IPS-11a (cell line): ENCODE data around the gene RNF40.

Experiments
- H3K4me3 ChIP-seq: one replicate; pipeline ENCODE4 v1.5.1; 2013; ENCODE audit warnings: low read depth, low read length, control low read depth

RNF40 gene

DNA sequence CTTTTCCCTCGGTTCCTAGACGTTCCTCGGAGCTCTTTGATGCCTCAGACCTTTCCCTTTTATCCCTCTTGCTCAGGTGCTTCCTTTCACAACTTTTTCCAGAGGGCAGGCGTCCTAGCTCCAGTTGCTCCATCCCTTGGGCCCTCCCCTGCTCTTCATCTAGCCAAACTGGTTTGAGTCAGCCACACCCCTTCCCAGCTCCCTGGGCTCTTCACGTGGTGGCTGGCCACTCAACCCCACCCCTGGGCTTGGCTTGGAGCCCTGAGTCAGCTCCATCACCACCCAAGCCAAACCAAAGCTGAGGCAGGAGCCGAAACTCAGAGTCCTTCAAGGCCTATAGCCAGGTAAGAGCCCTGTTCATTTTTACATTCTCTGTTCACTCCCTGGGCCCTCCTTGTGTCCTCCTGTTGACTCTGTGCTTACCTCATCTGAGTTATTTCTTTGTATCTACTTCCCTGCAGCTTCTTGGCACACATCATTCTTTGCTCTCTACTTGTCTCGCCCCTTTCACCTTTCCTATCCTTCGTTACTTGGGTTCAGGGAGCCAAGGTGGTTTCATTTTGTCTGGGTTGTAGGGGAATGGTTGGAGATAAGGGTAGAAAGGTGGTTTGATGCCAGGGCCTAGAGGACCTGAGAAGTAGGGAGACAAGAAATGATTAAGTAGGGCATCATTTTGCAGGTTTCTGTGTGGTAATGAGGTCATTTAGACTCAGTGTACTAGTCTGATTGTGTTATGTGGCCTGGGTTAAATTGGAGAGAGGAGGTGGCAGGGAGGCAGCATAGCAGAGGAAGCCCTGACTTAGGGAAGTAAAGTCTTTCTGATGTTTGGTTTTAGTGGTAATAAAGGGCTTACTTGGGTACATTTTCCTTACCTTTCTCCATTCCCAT, 21.5 kb upstream of the RNF40 start:
- H3K4me3 ChIP-seq: no peak overlapping the region

- no peak overlapping the region for H3K4me3 ChIP-seq
Observed at GRCh38 chr16:30741461-30741914, 20.6 kb upstream of the RNF40 start.

- H3K4me3 ChIP-seq: no peak overlapping the region
Observed at GRCh38 chr16:30743716-30744115, 18.4 kb upstream of the RNF40 start.

GRCh38 chr16:30744183-30744582, 17.9 kb upstream of the RNF40 start:
- H3K4me3 ChIP-seq: no peak overlapping the region

- H3K4me3 ChIP-seq: no peak overlapping the region
Observed at GRCh38 chr16:30745082-30745481, 17.0 kb upstream of the RNF40 start.

GRCh38 chr16:30746638-30747175, 15.4 kb upstream of the RNF40 start:
- no peak overlapping the region for H3K4me3 ChIP-seq

DNA sequence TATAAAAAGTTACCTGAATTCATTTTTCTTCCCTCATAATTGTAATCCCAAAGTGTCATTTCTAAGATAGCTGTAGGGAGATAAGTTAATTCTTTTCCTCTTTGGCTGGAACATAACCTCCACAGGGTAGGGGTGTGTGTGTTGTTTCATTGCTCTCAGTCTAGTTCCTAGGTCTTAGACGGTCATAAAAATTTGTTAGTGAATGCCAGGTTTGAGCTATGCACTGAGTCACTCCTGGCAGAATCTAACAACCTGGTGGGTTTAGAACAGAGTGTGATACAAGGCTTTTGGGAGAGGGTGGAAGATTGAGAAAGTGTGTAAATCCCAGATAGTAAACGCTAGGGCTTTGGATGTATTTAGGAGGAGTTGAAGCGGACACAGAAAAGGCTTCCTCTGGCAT, 14.8 kb upstream of the RNF40 start:
- peak overlapping the region; percentile 33 for H3K4me3 ChIP-seq

DNA sequence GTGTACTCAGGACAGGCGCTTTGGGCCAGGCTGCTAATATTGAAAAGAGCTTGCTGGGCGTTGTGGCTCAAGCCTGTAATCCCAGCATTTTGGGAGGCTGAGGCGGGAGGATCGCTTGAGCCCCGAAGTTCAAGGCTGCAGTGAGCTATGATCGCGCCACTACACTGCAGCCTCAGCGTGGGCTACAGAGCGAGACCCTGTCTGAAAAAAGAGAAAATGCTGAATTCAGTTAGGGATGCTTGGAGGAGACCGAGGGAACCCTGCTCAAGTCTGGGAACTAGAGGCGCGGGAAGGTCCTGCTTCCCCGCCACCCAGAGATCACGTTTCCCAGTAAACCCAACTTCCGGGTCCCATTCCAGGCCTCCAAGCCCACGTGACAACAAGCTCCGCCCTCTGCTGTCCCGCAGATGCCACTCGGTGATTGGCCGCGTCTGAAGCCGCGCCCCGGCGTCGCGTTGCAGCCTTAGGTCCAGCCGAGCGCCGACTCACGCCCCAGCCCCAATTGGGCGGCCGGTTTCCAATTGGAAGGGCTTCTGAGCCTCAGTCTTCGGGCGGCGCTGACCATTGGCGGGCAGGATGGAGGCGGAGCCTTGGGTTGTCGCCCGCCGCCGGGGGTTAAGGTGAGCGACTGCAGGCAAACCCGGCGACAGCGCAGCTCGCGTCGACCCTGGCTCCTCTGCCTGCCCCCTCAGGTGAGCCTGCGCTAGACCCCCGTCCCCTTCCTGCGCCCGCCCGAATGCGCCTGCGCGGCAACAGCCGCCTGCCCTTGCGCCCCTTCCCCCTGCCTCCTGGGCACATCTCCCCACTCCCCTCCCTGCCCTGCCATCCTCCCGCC, 14.1 kb upstream of the RNF40 start, which contains the start of gene PHKG2:
Gene PHKG2, plus strand, starts transcription at position 627 of the 835 bp plus-strand sequence. CDS start 396 bp downstream, outside the sequence.
- peak within 1 kb of the TSS; percentile 67 for H3K4me3 ChIP-seq

GRCh38 chr16:30748634-30749445, 13.3 kb upstream of the RNF40 start:
- H3K4me3 ChIP-seq: peak overlapping the region; percentile 67

DNA sequence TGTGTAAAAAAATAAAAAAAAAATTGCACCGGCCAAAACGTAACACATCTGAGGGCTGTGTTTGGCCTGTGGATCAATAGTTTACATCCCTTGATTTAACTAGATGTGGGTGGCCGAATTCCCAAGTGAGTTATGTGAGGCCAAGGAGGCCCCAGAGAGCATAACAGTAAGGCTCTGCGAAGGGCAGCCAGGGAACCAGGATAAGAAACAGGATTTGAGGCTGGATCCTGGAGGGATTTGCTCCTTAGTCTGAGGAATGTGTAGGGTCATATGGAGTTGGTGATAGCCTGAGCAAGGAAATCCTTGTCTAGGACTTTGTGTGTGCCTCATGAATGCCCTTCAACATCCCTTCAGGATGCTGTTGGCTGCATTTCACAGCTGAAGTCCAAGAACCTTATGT, 11.9 kb upstream of the RNF40 start:
- no peak overlapping the region for H3K4me3 ChIP-seq

DNA sequence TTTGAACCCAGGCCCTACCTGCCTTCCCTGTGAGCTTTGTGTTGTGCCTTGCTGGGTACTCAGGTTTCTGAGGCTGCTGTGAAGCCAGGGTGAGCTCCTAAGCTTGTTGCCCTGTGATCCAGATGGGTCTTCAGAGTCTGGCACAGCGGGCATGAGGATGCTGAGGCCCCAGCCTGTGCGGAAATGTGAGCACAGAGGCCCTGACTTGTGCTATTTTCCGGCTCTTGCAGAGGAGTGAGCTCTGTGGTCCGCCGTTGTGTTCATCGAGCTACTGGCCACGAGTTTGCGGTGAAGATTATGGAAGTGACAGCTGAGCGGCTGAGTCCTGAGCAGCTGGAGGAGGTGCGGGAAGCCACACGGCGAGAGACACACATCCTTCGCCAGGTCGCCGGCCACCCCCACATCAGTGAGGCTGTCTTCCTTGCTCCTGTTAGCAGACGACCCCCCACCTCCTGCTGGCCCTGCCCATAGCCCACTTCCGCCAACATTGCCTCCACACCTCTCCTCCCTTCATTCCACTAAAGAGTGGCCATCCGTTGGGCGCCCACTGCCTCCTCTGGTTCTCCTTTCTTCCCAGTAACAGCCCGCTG, 11.2 kb upstream of the RNF40 start:
- H3K4me3 ChIP-seq: no peak overlapping the region

- no peak overlapping the region for H3K4me3 ChIP-seq
Observed at GRCh38 chr16:30753596-30753995, 8.5 kb upstream of the RNF40 start.

GRCh38 chr16:30755955-30756780, 6.0 kb upstream of the RNF40 start:
- H3K4me3 ChIP-seq: no peak overlapping the region

GRCh38 chr16:30756781-30757100, 5.4 kb upstream of the RNF40 start:
- H3K4me3 ChIP-seq: no peak overlapping the region

GRCh38 chr16:30757316-30757715, 4.8 kb upstream of the RNF40 start:
- H3K4me3 ChIP-seq: no peak overlapping the region

GRCh38 chr16:30758988-30759491, 3.1 kb upstream of the RNF40 start:
- no peak overlapping the region for H3K4me3 ChIP-seq

GRCh38 chr16:30760001-30760559, 2.0 kb upstream of the RNF40 start:
- no peak overlapping the region for H3K4me3 ChIP-seq

DNA sequence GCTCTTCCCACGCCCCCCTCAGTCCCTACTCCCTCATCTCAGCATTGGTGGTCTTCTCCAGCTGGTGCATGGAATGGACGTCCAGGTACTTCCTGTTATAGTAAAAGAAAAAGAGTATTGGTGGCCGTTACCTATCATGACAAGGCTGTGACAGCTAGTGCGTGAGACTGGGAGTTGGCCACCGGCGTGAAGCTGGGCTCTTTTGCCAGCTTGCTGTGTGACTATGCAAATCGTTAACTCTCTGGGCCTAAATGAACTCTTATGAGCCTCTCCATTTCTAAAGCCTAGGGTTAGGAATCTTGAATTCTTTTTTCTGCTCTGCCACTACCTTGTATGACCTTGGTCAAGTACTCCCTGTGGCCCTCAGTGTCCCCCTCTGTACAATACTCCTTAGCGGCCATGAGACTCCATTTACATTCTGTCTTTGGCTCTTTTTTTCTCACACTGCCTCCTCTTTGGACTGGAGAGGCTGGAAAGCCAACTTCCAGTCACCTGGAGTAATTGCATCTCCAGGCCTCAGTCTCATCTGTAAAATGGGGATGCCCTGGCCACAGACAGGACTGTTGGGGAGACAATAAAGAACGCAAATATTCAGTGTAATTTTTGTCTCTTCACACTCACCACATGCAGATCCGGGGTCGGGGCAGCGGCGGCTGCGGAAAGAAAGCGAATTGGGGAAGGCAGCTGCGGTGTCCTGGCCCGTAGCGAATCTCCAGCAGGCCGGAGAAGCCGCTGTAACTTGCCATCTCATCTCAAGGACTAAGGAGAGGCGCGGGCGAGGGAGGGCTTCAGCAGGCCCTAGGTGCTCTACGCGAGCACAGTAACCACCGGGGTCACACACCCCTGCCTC, 1.3 kb upstream of the RNF40 start:
- peak overlapping the region; percentile 88 for H3K4me3 ChIP-seq
